Activated naive CD4-positive, alpha-beta T cell treated with anti-CD3 and anti-CD28 coated beads, Interleukin-2, amount 50 U/mL, for 72 hours (primary cell): Measurements from ENCODE around the gene S100A16. TPM values are rescaled to one million over a fixed set of nuclear protein-coding genes. Genes with fewer than 3 reads are reported as not detected.
"Not testable (repeated sequence)": the region's sequence is repeated elsewhere in the genome, so short reads cannot be mapped to it uniquely, and the experiment has no call there.

Source experiments
- ATAC-seq, 2 donors: fragments of 150-1000 bp; cut with Tn5 transposase; 2 replicates each; pipeline ENCODE4 v1.10.0; 2021; ENCODE audit warnings: mild to moderate bottlenecking in 2 of 2, moderate library complexity in 2 of 2
- DNase-seq, 2 donors: peaks; one replicate each; pipeline ENCODE4 v3.0.0; 2021 to 2022; ENCODE audit warnings: low spot score in 2 of 2
- H3K27ac Mint-ChIP-seq, 2 donors: one replicate each; pipeline ENCODE4 v1.8.0; 2022; ENCODE audit warnings: mild to moderate bottlenecking in 2 of 2, mixed read lengths in 2 of 2
- H3K36me3 Mint-ChIP-seq, 2 donors: one replicate each; pipeline ENCODE4 v1.8.0; 2022; ENCODE audit warnings: mixed read lengths in 2 of 2
- H3K9me3 Mint-ChIP-seq, 2 donors: one replicate each; pipeline ENCODE4 v1.8.0; 2022; ENCODE audit warnings: mixed read lengths in 2 of 2
- total RNA-seq, 2 donors: library from RNA; stranded (reverse); gene quantifications; one replicate each; pipeline ENCODE4 v1.2.3, GENCODE V29; 2022

S100A16 gene
- total RNA-seq, 2 donors from 2014 or later: not detected

DNA sequence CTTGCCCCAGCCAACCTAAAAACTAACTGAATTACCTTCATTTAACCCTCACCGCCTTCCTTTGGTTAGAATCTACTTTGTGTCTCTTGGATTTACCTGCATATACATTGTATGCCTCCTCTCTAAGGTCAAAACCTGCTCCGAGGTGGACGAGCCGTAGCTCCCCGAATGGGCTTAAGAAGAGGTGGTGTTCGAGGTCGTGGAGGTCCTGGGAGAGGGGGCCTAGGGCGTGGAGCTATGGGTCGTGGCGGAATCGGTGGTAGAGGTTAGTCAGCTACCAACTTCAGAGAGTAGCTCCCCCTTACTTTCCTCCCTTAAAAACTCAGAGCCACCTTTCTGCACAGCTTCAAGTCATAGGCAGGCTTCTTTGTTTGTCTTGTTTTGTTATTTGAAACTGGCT lies 30.2 kb upstream of the S100A16 start:
- ATAC-seq (no peak), DNase-seq (peak in 1 of 2 donors; percentile 30)
- Mint-ChIP-seq H3K27ac (peak overlapping the region; percentile 57 to 92), H3K9me3 (no peaks in the 10 kb centered on the region), H3K36me3 (peaks cover 48 to 70% of the 10 kb centered on the region in 2 donors)

DNA sequence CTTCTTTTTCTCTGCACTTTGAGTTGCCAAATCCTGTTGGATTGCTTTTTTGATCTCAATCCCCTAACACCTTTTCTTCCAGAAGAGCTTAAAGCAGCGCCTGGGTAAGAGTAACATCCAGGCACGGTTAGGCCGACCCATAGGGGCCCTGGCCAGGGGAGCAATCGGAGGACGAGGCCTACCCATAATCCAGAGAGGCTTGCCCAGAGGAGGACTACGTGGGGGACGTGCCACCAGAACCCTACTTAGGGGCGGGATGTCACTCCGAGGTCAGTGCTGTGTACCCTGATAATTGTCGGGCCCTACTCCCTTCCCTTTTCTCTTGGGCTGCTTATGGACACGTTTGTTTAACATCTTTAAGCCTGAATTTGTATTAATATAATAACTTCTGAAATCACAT lies 29.2 kb upstream of the S100A16 start:
- Mint-ChIP-seq H3K36me3 (peaks cover 50 to 69% of the 10 kb centered on the region in 2 donors), H3K9me3 (no peaks in the 10 kb centered on the region), H3K27ac (peak overlapping the region; percentile 12 to 26)
- ATAC-seq (no peak), DNase-seq (peak in 1 of 2 donors; percentile 44)

DNA sequence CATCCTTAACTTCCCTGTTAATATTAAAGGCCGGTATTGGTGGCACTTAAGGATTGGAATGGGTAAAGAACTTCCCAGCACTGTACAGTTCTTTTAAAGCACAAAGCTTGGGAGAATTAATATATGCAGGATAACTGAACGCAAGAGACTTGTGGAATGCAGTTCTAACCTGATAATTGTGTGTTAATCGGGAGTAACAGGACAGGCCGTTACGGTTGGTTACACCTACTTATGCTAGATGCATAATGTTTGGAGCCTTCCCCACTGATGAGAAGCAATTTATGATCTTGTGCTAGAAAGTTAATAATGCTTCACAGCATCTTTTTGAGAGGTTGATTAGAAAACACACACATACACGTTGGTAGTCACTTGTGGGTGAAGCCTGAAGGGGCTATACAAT lies 27.9 kb upstream of the S100A16 start:
- no peaks in the 10 kb centered on the region for H3K9me3 Mint-ChIP-seq
- H3K27ac Mint-ChIP-seq: peak overlapping the region in 1 of 2 donors; percentile 26
- DNase-seq: no peak
- ATAC-seq: no peak
- H3K36me3 Mint-ChIP-seq: peaks cover 56 to 71% of the 10 kb centered on the region in 2 donors

GRCh38 chr1:153640213-153640612 lies 27.3 kb upstream of the S100A16 start:
- peaks cover 49 to 65% of the 10 kb centered on the region in 2 donors for H3K36me3 Mint-ChIP-seq
- H3K27ac Mint-ChIP-seq: peak overlapping the region in 1 of 2 donors; percentile 31
- not testable (repeated sequence) for ATAC-seq, H3K9me3 Mint-ChIP-seq, DNase-seq

GRCh38 chr1:153639280-153639679 lies 26.3 kb upstream of the S100A16 start:
- ATAC-seq (no peak), DNase-seq (no peak)
- Mint-ChIP-seq H3K27ac (no peak overlapping the region), H3K36me3 (peaks cover 45 to 64% of the 10 kb centered on the region in 2 donors), H3K9me3 (no peaks in the 10 kb centered on the region)

DNA sequence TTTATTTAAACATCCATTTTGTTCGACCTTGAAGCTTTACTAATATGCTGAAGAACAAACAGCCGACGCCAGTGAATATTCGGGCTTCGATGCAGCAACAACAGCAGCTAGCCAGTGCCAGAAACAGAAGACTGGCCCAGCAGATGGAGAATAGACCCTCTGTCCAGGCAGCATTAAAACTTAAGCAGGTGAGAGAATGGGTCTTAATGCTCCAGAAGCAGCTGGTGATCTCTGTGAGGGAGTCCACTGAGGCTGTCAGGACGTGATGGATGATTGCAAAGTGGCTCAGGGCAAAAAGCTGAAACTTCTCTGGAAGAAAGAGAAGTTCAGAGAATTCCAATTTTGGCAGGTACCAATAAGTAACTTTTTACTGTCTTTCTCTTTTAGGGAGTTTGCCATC lies 25.3 kb upstream of the S100A16 start:
- Mint-ChIP-seq H3K36me3 (peaks cover 41 to 64% of the 10 kb centered on the region in 2 donors), H3K9me3 (no peaks in the 10 kb centered on the region), H3K27ac (peak overlapping the region in 1 of 2 donors; percentile 7)
- ATAC-seq: no peak
- DNase-seq: no peak

DNA sequence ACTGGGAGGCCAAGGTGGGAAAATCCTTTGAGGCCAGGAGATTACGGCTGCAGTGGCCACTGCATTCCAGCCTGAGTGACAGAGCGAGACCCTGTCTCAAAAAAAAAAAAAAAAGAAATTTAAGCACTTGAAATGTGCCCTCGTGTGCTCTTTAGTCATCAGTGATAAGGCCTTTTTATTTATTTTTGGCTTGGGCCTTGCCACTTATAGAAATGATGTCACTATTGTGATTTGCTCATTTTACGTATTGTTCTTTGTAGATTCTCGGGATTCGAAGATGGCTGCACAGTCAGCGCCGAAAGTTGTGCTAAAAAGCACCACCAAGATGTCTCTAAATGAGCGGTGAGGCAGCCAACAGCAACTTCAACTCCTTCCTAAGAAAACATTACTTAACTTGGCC lies 23.4 kb upstream of the S100A16 start:
- no peaks in the 10 kb centered on the region for H3K9me3 Mint-ChIP-seq
- H3K36me3 Mint-ChIP-seq: peaks cover 27 to 53% of the 10 kb centered on the region in 2 donors
- DNase-seq (no peak), ATAC-seq (no peak)
- peak overlapping the region; percentile 82 to 88 for H3K27ac Mint-ChIP-seq

DNA sequence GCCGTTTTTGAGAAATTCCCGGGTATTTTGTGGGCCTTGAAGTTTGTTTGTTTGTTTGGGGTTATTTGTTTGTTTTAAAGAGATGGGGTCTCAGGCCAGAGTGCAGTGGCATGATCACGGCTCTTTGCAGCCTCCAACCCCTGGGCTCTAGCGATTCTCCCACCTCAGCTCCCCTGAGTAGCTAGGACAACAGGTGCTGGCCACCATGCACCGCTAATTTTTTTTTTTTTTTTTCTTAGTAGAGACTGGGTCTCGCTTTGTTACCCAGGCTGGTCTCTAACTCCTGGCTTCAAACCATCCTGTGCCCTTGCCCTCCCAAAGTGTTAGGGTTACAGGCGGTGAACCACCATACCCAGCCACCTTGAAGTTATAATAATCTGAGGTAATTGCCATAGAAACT lies 22.9 kb upstream of the S100A16 start:
- peaks cover 24 to 48% of the 10 kb centered on the region in 2 donors for H3K36me3 Mint-ChIP-seq
- no peaks in the 10 kb centered on the region for H3K9me3 Mint-ChIP-seq
- DNase-seq (no peak), ATAC-seq (no peak)
- H3K27ac Mint-ChIP-seq: peak overlapping the region in 1 of 2 donors; percentile 88

DNA sequence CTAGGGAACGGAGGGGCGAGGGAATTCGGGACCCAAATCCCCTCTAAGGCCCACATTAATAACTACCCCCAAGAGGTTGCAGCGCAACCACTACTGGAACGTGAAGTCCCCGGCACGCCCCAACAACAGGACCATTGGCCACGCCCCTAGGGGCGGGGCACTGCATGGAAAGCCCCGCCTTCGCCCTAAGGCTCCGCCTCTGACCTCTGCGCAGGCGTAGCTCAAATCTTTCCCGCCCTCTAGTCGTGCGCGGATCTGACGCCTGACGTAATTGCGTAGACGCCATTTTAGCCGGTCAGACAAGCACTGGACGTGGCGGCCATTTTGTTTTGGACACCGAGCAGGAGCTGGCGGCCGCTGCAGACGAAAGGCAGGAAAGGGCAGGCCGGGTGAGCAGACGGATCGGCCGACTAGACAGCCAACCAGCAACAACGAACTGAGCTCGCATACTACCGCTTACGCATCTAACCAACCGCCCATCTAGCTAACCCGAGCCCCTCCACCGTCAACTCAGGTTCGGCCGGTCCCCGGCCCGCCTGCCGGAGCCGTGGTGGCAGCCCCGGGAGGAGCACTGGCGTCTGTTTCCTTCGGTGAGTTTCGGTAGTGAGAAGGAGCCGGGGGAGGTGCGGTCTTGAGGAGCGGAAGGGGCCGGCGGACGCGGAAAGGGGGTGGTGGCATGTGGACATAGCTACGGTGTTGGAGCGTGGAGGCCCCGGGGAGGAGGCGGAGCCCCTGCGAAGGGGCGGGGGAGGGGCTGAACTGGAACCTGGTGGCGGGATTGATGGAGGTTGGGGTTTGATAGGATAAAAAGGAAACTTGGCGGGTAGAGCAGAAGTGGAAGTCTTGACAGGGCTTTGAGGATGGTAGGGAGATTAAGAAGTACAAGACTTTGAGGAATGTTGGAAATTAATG lies 21.1 kb upstream of the S100A16 start, which contains the start of gene CHTOP:
Gene CHTOP (plus strand): TSS at position 313 of the 912 bp plus-strand sequence. CDS start 2,523 bp downstream, outside the sequence.
- peak within 1 kb of the TSS; percentile 100 for H3K27ac Mint-ChIP-seq
- DNase-seq (peak; percentile 97 to 99), ATAC-seq (peak; percentile 92 to 93)
- H3K36me3 Mint-ChIP-seq: peaks cover 24 to 46% of the 10 kb centered on the region in 2 donors
- no peaks in the 10 kb centered on the region for H3K9me3 Mint-ChIP-seq

- no peaks in the 10 kb centered on the region for H3K9me3 Mint-ChIP-seq
- H3K27ac Mint-ChIP-seq: peak overlapping the region; percentile 100
- peaks cover 24 to 46% of the 10 kb centered on the region in 2 donors for H3K36me3 Mint-ChIP-seq
- no peak for ATAC-seq
- no peak for DNase-seq
Measured at GRCh38 chr1:153633161-153633753, 20.3 kb upstream of the S100A16 start.

GRCh38 chr1:153631047-153632022 lies 18.4 kb upstream of the S100A16 start:
- DNase-seq (no peak), ATAC-seq (no peak)
- peaks cover 10 to 29% of the 10 kb centered on the region in 2 donors for H3K36me3 Mint-ChIP-seq
- H3K27ac Mint-ChIP-seq: peak overlapping the region in 1 of 2 donors; percentile 88
- H3K9me3 Mint-ChIP-seq: no peaks in the 10 kb centered on the region

DNA sequence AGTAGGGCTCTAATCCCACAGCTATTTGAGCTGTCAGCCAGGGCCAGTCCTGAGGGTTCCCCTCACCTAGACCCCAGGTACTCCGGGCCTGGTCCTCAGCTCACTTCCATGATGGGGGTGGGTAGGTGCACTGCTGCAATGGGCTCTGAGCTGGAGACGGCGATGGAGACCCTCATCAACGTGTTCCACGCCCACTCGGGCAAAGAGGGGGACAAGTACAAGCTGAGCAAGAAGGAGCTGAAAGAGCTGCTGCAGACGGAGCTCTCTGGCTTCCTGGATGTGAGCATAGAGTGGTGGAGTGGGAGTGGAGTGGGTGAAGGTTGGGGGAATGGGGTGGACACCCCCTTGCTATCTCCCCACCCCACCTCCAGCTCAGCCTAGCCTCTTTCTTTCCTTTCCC lies 17.4 kb upstream of the S100A16 start:
- H3K27ac Mint-ChIP-seq: peak overlapping the region in 1 of 2 donors; percentile 55
- H3K36me3 Mint-ChIP-seq: peaks cover 10 to 25% of the 10 kb centered on the region in 2 donors
- ATAC-seq (no peak), DNase-seq (no peak)
- no peaks in the 10 kb centered on the region for H3K9me3 Mint-ChIP-seq

DNA sequence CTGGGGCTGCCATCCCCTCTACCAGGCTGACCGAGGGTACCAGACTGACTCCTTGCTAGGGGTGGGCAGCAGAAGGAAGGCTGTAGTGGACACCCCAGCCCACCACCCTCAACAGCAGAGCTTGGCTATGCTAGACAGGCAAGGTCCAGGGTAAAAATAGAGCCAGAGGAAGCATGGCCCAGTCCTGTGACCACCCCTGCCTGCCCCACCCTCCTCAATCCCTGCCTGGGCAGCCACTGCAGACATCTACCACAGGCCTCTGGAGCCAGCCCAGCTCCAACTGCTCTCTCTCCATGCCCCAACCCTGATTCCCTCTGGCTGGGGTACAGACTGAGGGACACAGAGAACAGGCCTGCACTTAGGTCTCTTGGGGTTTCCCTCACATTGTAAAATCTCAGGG lies 17.0 kb upstream of the S100A16 start:
- Mint-ChIP-seq H3K27ac (peak overlapping the region in 1 of 2 donors; percentile 62), H3K9me3 (no peaks in the 10 kb centered on the region), H3K36me3 (peaks cover 10 to 24% of the 10 kb centered on the region in 2 donors)
- DNase-seq: no peak
- ATAC-seq: no peak

- no peaks in the 10 kb centered on the region for H3K9me3 Mint-ChIP-seq
- peak overlapping the region; percentile 4 to 62 for H3K27ac Mint-ChIP-seq
- ATAC-seq: no peak
- H3K36me3 Mint-ChIP-seq: peaks cover 6 to 17% of the 10 kb centered on the region in 2 donors
- no peak for DNase-seq
Measured at GRCh38 chr1:153629343-153629665, 16.4 kb upstream of the S100A16 start.

DNA sequence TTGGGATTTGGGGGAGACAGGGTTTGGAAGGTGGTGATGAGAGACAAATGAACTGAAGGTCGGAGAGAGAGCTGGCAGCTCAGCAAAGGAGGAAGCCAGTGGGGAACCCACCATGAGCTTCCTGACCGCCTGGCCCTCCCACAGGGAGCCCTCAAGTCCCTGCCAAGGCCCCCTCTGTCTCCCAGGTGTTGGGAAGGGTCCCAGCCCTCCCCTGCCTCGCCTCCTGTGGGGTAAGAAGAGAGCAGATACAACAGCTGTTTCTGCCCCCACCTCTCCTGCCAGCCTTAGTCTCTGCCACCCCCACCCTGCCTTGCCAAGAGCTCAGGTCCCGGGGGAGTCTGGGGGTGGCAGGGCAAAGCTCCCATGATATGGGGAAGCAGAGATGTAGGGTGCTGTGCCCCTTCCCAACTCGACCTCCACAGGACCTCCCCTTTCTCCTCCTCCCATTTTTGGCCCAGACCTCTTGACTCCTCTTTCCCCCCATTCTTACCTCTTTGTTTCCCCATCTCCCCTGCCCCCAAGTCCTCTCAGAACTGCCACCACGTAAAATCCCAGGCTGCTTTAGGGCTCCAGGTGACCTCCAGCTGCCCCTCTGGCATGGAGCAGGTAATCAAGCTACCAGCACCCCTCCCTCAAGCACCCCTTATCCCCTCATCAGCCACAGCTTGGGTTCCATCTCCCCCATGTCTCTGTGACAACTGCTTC lies 15.9 kb upstream of the S100A16 start:
- ATAC-seq: no peak
- peaks cover 1 to 12% of the 10 kb centered on the region in 2 donors for H3K36me3 Mint-ChIP-seq
- DNase-seq: no peak
- H3K27ac Mint-ChIP-seq: peak overlapping the region; percentile 32 to 50
- no peaks in the 10 kb centered on the region for H3K9me3 Mint-ChIP-seq
